ENCODE data around the gene NGEF. TPM values are rescaled to one million over a fixed set of nuclear protein-coding genes. Genes with fewer than 3 reads are reported as not detected.

NGEF gene
- polyA plus RNA-seq, 3 donors: not detected

DNA sequence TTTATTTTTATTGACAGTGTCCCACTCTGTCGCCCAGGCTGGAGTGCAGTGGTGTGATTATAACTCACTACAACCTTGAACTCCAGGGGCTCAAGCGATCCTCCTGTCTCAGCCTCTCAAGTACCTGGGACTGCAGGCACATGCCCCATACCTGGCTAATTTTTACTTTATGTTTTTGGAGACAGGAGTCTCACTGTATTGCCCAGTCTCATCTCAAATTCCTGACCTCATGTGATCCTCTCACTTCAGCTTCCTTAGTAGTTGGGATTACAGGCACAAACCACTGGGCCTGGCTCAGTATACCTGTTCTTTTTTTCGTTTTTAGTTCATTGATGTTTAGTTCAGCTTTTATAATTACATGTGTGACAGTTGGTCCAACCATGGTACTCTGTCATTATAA, 183.1 kb downstream of the NGEF start:
- DNase-seq: no peak
- Histone ChIP-seq H3K27ac (ENCODE audit: low read depth in 1 of 2, low read length in 2 of 2) (no peak overlapping the region), H3K9me3 (replicated peaks in 1 of 2; ENCODE audit: control insufficient read depth in 1 of 2, insufficient read depth in 1 of 2, low read length in 2 of 2) (no peaks in the 10 kb centered on the region), H3K4me2 (replicated peaks; ENCODE audit: extremely low read depth, low read length, poor library complexity, severe bottlenecking) (no peak overlapping the region), H3K4me3 (replicated peaks in 1 of 3; ENCODE audit: low read depth in 2 of 3, low read length in 3 of 3) (no peak overlapping the region), H3K27me3 (ENCODE audit: control insufficient read depth in 2 of 2, insufficient read depth in 2 of 2, low read length in 2 of 2) (no peaks in the 10 kb centered on the region), H3K79me2 (ENCODE audit: insufficient read depth, low read length) (no peaks in the 10 kb centered on the region), H3K36me3 (replicated peaks in 1 of 2; ENCODE audit: control insufficient read depth in 1 of 2, insufficient read depth in 2 of 2, low read length in 2 of 2) (peaks cover 68 to 90% of the 10 kb centered on the region in 2 donors), H2AFZ (ENCODE audit: insufficient read depth, low read depth, low read length, poor library complexity, severe bottlenecking) (no peak overlapping the region), H3K4me1 (ENCODE audit: control insufficient read depth in 1 of 2, insufficient read depth in 2 of 2, low read length in 2 of 2) (no peaks in the 10 kb centered on the region), H4K20me1 (ENCODE audit: insufficient read depth, low read length) (peaks cover 25% of the 10 kb centered on the region), H3K9ac (ENCODE audit: insufficient read depth, low read length, poor library complexity, severe bottlenecking) (no peak overlapping the region)
- H3K36me3 Mint-ChIP-seq: peaks cover 82 to 88% of the 10 kb centered on the region in 2 donors
- H3K27me3 Mint-ChIP-seq (ENCODE audit: low read depth in 3 of 3): peaks cover 0 to 1% (median 0%) of the 10 kb centered on the region in 3 donors
- H3K4me3 Mint-ChIP-seq: no peak overlapping the region
- H3K27ac Mint-ChIP-seq: peak overlapping the region in 1 of 7 donors; percentile 12
- peaks cover 0 to 3% (median 0%) of the 10 kb centered on the region in 7 donors for H3K9me3 Mint-ChIP-seq
- TF ChIP-seq, protein P1, sequence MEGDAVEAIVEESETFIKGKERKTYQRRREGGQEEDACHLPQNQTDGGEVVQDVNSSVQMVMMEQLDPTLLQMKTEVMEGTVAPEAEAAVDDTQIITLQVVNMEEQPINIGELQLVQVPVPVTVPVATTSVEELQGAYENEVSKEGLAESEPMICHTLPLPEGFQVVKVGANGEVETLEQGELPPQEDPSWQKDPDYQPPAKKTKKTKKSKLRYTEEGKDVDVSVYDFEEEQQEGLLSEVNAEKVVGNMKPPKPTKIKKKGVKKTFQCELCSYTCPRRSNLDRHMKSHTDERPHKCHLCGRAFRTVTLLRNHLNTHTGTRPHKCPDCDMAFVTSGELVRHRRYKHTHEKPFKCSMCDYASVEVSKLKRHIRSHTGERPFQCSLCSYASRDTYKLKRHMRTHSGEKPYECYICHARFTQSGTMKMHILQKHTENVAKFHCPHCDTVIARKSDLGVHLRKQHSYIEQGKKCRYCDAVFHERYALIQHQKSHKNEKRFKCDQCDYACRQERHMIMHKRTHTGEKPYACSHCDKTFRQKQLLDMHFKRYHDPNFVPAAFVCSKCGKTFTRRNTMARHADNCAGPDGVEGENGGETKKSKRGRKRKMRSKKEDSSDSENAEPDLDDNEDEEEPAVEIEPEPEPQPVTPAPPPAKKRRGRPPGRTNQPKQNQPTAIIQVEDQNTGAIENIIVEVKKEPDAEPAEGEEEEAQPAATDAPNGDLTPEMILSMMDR (IDR thresholded peaks at IDR 0.05): no peak
- no CpG with 5 or more reads among the region's 3 CpGs for WGBS (ENCODE audit: insufficient coverage)
- intact Hi-C loops (cut with micrococcal nuclease): loop anchor here in 1 of 2 donors (10.0 kb wide), 1 partner anchor 425 kb away; the partner anchor contains the start of gene ATG16L1
- no peaks in the 10 kb centered on the region for H3K4me1 Mint-ChIP-seq

Small RNAs within 50 kb of the gene (small RNA-seq; reads per million reads assigned to genes)
- gene RF00019 (ENCODE audit: insufficient read length, low read depth): not detected

Other genes with a start within 250 kb of the NGEF start
- not detected for gene KCNJ13, start 236.7 kb downstream of the NGEF start, polyA plus RNA-seq
- gene SNORC, start 143.0 kb downstream of the NGEF start, polyA plus RNA-seq: under 1 TPM in 1 of 3 donors, not detected in 2; 0.61 TPM
- not detected for gene NEU2, start 19.4 kb upstream of the NGEF start, polyA plus RNA-seq
- gene INPP5D, start 47.1 kb upstream of the NGEF start, polyA plus RNA-seq: 10 to 100 TPM; 30.6 to 90.2 (median 54.8) TPM
- gene ATG16L1, start 238.4 kb upstream of the NGEF start, polyA plus RNA-seq: 10 to 100 TPM in 1 of 3 donors, 1 to 10 TPM in 2; 3.3 to 22.9 (median 4.3) TPM

All from CD14-positive monocyte (primary cell).